SK-N-SH treated with all-trans-retinoic acid at 6 μM for 48 hours (cell line): ENCODE results near the gene KRT23.

Experiments used
- ATAC-seq: fragments of 200-7000 bp; cut with Tn5 transposase; 3 replicates; pipeline ENCODE4 v1.9.1; 2020; ENCODE audit warnings: mild to moderate bottlenecking, moderate library complexity
- ARNTL ChIP-seq: fragments of 450-650 bp; formaldehyde crosslinking; IDR thresholded peaks from 2 replicates; pipeline ENCODE4 v1.5.0; 2020; ENCODE audit warnings: low read depth, mild to moderate bottlenecking, moderate library complexity, borderline replicate concordance
- BACH2 ChIP-seq: fragments of 250-450 bp; sonication (Bioruptor Pico); IDR thresholded peaks from 2 replicates; pipeline ENCODE4 v1.9.0; 2021; ENCODE audit warnings: mild to moderate bottlenecking, borderline replicate concordance
- CREB5 ChIP-seq: fragments of 250-450 bp; sonication (Bioruptor Pico); IDR thresholded peaks from 2 replicates; pipeline ENCODE4 v1.5.1; 2020; ENCODE audit warnings: low read depth, mild to moderate bottlenecking, moderate library complexity
- CSDC2 ChIP-seq: fragments of 250-450 bp; sonication (Bioruptor Pico); IDR thresholded peaks from 2 replicates; pipeline ENCODE4 v1.5.0; 2020; ENCODE audit warnings: mild to moderate bottlenecking, moderate library complexity
- ESRRG ChIP-seq: fragments of 250-450 bp; sonication (Bioruptor Pico); IDR thresholded peaks from 2 replicates; pipeline ENCODE4 v1.6.1; 2021; ENCODE audit warnings: mild to moderate bottlenecking
- GLIS3 ChIP-seq: fragments of 250-450 bp; sonication (Bioruptor Pico); IDR thresholded peaks from 2 replicates; pipeline ENCODE4 v1.5.0; 2020; ENCODE audit warnings: mild to moderate bottlenecking, moderate library complexity
- ISL1 ChIP-seq: fragments of 250-450 bp; sonication (Bioruptor Pico); IDR thresholded peaks from 2 replicates; pipeline ENCODE4 v2.1.2; 2022; ENCODE audit warnings: mild to moderate bottlenecking, moderate library complexity
- OSR1 ChIP-seq: fragments of 250-450 bp; sonication (Bioruptor Pico); IDR thresholded peaks from 2 replicates; pipeline ENCODE4 v1.8.0; 2022; ENCODE audit warnings: moderate library complexity, mild to moderate bottlenecking, inconsistent platforms
- PATZ1 ChIP-seq: fragments of 250-450 bp; sonication (Bioruptor Pico); IDR thresholded peaks from 2 replicates; pipeline ENCODE4 v1.8.0; 2020; ENCODE audit warnings: mild to moderate bottlenecking, moderate library complexity, borderline replicate concordance
- RARB ChIP-seq: fragments of 250-450 bp; sonication (Bioruptor Pico); IDR thresholded peaks from 2 replicates; pipeline ENCODE4 v1.8.0; 2021; ENCODE audit warnings: mild to moderate bottlenecking, moderate library complexity
- SNAI2 ChIP-seq: fragments of 250-450 bp; sonication (Bioruptor Pico); IDR thresholded peaks from 2 replicates; pipeline ENCODE4 v1.5.0; 2020; ENCODE audit warnings: mild to moderate bottlenecking, moderate library complexity
- TCF4 ChIP-seq: fragments of 250-450 bp; sonication (Bioruptor Pico); IDR thresholded peaks from 2 replicates; pipeline ENCODE4 v1.8.0; 2021; ENCODE audit warnings: mild to moderate bottlenecking, moderate library complexity, borderline replicate concordance
- TOX ChIP-seq: fragments of 250-450 bp; sonication (Bioruptor Pico); IDR thresholded peaks from 2 replicates; pipeline ENCODE4 v1.8.0; 2021; ENCODE audit warnings: mild to moderate bottlenecking, moderate library complexity, borderline replicate concordance
- ZC3H10 ChIP-seq: fragments of 250-450 bp; sonication (Bioruptor Pico); IDR thresholded peaks from 2 replicates; pipeline ENCODE4 v1.5.1; 2021; ENCODE audit warnings: mild to moderate bottlenecking, moderate library complexity
- ZFP3 ChIP-seq: fragments of 250-450 bp; sonication (Bioruptor Pico); IDR thresholded peaks from 2 replicates; pipeline ENCODE4 v1.5.0; 2020; ENCODE audit warnings: mild to moderate bottlenecking, moderate library complexity
- ZFP30 ChIP-seq: fragments of 450-650 bp; formaldehyde crosslinking; IDR thresholded peaks from 2 replicates; pipeline ENCODE4 v1.5.0; 2022; ENCODE audit warnings: mild to moderate bottlenecking, moderate library complexity
- ZNF565 ChIP-seq: fragments of 450-650 bp; formaldehyde crosslinking; conservative IDR thresholded peaks from 2 replicates; pipeline ENCODE4 v1.5.0; 2020; ENCODE audit warnings: low read depth, mild to moderate bottlenecking, moderate library complexity
- ZNF70 ChIP-seq: fragments of 450-650 bp; formaldehyde crosslinking; IDR thresholded peaks from 2 replicates; pipeline ENCODE4 v1.5.0; 2020; ENCODE audit warnings: mild to moderate bottlenecking, moderate library complexity
- ZNF8 ChIP-seq: fragments of 450-650 bp; formaldehyde crosslinking; IDR thresholded peaks from 2 replicates; pipeline ENCODE4 v1.5.0; 2020; ENCODE audit warnings: mild to moderate bottlenecking, moderate library complexity
- TF ChIP-seq, protein P1 (sequence below): fragments of 250-450 bp; sonication (Bioruptor Pico); IDR thresholded peaks from 2 replicates; pipeline ENCODE4 v1.8.0; 2021; ENCODE audit warnings: low read depth, mild to moderate bottlenecking, moderate library complexity, borderline replicate concordance
- TF ChIP-seq, protein P2 (sequence below): fragments of 250-450 bp; sonication (Bioruptor Pico); IDR thresholded peaks from 2 replicates; pipeline ENCODE4 v1.5.0; 2020; ENCODE audit warnings: mild to moderate bottlenecking, moderate library complexity

Gene KRT23

DNA sequence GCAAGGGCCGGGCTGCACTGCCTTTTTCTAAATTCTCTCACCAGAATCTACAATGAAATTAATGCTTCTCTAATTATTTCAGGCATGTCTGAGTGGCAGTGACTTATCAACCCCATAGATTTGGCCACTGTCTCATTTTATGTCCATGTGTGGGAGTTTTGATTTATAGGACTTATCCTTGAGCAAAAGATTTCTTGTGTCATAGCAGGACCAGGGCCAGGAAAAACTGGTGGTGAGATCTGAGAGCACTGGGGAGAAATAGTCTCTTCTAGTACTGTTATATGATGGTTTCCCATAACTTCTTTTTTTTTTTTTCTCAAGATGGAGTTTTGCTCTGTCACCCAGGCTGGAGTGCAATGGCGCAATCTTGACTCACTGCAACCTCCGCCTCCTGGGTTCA, 1.5 kb upstream of the KRT23 start:
- TF ChIP-seq BACH2 (CRISPR knock-in tag) (no peak), PATZ1 (CRISPR knock-in tag) (no peak), OSR1 (CRISPR knock-in tag) (no peak), ESRRG (CRISPR knock-in tag) (no peak), CREB5 (CRISPR knock-in tag) (no peak), SNAI2 (CRISPR knock-in tag) (no peak), ZC3H10 (no peak), CSDC2 (CRISPR knock-in tag) (no peak), ARNTL (CRISPR knock-in tag) (no peak), RARB (no peak), ZFP30 (CRISPR knock-in tag) (no peak), ZFP3 (no peak), TOX (no peak), TCF4 (CRISPR knock-in tag) (no peak), GLIS3 (CRISPR knock-in tag) (no peak)
- TF ChIP-seq, protein P1, sequence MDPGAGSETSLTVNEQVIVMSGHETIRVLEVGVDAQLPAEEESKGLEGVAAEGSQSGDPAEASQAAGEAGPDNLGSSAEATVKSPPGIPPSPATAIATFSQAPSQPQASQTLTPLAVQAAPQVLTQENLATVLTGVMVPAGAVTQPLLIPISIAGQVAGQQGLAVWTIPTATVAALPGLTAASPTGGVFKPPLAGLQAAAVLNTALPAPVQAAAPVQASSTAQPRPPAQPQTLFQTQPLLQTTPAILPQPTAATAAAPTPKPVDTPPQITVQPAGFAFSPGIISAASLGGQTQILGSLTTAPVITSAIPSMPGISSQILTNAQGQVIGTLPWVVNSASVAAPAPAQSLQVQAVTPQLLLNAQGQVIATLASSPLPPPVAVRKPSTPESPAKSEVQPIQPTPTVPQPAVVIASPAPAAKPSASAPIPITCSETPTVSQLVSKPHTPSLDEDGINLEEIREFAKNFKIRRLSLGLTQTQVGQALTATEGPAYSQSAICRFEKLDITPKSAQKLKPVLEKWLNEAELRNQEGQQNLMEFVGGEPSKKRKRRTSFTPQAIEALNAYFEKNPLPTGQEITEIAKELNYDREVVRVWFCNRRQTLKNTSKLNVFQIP (CRISPR knock-in tag): no peak
- ATAC-seq: no peak

- ATAC-seq: no peak
- TF ChIP-seq GLIS3 (CRISPR knock-in tag) (no peak), ZNF70 (CRISPR knock-in tag) (no peak), ZNF565 (CRISPR knock-in tag) (no peak), OSR1 (CRISPR knock-in tag) (no peak), TOX (no peak)
Observed at GRCh38 chr17:40936976-40937375, 470 bp downstream of the KRT23 start.

DNA sequence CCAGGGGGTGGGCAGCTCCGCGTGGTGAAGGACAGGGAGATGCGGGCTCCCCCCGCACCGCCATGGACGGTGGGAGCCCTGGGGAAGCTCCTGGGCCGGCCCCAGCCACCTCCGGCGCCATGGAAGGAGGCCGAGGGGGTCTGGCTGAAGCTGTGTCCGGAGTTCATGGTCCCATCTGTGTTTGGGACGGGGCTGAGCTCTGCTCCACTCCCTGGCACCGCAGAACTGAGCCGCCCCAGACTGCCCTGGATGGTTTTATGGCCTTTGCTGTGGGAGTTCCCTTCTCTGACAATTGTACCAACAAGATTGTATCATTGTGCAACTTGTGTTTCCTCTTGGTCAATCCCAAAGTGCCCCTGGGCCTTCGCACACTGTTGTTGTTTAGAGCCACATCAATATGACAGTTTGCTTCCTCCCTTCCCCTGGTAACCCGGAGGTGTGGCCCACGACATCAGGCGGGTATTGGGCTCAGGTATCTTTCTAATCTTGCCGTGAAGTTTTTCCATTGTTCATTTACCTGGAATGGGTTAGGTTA, 942 bp downstream of the KRT23 start:
- no peak for TF ChIP-seq RARB
- ATAC-seq: no peak

- TF ChIP-seq ZNF70 (CRISPR knock-in tag): no peak
- TF ChIP-seq SNAI2 (CRISPR knock-in tag): no peak
- no peak for TF ChIP-seq ZNF8 (CRISPR knock-in tag)
- TF ChIP-seq, protein P1 (CRISPR knock-in tag): no peak
- no peak for TF ChIP-seq ARNTL (CRISPR knock-in tag)
- no peak for TF ChIP-seq ZC3H10
- no peak for TF ChIP-seq BACH2 (CRISPR knock-in tag)
- TF ChIP-seq ISL1 (CRISPR knock-in tag): no peak
- no peak for TF ChIP-seq PATZ1 (CRISPR knock-in tag)
- TF ChIP-seq GLIS3 (CRISPR knock-in tag): no peak
- TF ChIP-seq ZFP30 (CRISPR knock-in tag): no peak
- TF ChIP-seq RARB: no peak
- TF ChIP-seq TOX: no peak
- no peak for TF ChIP-seq ZFP3
- TF ChIP-seq, protein P2, sequence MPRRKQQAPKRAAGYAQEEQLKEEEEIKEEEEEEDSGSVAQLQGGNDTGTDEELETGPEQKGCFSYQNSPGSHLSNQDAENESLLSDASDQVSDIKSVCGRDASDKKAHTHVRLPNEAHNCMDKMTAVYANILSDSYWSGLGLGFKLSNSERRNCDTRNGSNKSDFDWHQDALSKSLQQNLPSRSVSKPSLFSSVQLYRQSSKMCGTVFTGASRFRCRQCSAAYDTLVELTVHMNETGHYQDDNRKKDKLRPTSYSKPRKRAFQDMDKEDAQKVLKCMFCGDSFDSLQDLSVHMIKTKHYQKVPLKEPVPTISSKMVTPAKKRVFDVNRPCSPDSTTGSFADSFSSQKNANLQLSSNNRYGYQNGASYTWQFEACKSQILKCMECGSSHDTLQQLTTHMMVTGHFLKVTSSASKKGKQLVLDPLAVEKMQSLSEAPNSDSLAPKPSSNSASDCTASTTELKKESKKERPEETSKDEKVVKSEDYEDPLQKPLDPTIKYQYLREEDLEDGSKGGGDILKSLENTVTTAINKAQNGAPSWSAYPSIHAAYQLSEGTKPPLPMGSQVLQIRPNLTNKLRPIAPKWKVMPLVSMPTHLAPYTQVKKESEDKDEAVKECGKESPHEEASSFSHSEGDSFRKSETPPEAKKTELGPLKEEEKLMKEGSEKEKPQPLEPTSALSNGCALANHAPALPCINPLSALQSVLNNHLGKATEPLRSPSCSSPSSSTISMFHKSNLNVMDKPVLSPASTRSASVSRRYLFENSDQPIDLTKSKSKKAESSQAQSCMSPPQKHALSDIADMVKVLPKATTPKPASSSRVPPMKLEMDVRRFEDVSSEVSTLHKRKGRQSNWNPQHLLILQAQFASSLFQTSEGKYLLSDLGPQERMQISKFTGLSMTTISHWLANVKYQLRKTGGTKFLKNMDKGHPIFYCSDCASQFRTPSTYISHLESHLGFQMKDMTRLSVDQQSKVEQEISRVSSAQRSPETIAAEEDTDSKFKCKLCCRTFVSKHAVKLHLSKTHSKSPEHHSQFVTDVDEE: no peak
- no peak for ATAC-seq
Observed at GRCh38 chr17:40935624-40936023, 1.8 kb downstream of the KRT23 start.
